ENCODE results near the gene SORBS1.

GRCh38 chr10:95462740-95463667 is 98.2 kb downstream of the SORBS1 start:
- TF ChIP-seq CTCF (IDR thresholded peaks at IDR 0.05; ENCODE audit: poor library complexity) (no peak), EZH2 (IDR thresholded peaks at IDR 0.05; ENCODE audit: borderline replicate concordance) (no peak)

All from hepatocyte (in vitro differentiated cells).